HEK293 (cell line): Measurements from ENCODE around the gene MTG1.

Source experiments
- CTCF ChIA-PET: fragments of 350-600 bp; formaldehyde crosslinking; extraction: SDS; loops from one replicate; lab custom pipeline; 2021; ENCODE audit warnings: antibody characterized with exemption; lab: Yijun Ruan, JAX
- POLR2A ChIA-PET: fragments of 300-600 bp; formaldehyde crosslinking; extraction: SDS; loops from one replicate; lab custom pipeline; 2020; ENCODE audit warnings: antibody characterized with exemption, inconsistent platforms; lab: Yijun Ruan, JAX
- H3K27ac ChIP-seq: fragments of 200-500 bp; sonication (Bioruptor generic); 2 replicates; pipeline ENCODE4 v1.5.1; 2014; ENCODE audit warnings: low read depth, low read length, control low read depth, inconsistent platforms; ENCODE audit errors: extremely low read depth
- H3K36me3 ChIP-seq, 2 experiments: fragments of 200-500 bp in 1 of 2; sonication (Bioruptor generic) in 1 of 2; 1 replicate in 1 of 2; 2 replicates in 1 of 2; pipeline ENCODE4 v1.5.1; 2014 to 2017; ENCODE audit warnings: inconsistent platforms in 2 of 2, low read length in 2 of 2; ENCODE audit not compliant: control insufficient read depth in 2 of 2, insufficient read depth in 1 of 2
- H3K4me1 ChIP-seq: fragments of 200-500 bp; sonication (Bioruptor generic); 2 replicates; pipeline ENCODE4 v1.5.1; 2014; ENCODE audit warnings: mild to moderate bottlenecking, low read length, inconsistent platforms; ENCODE audit not compliant: control insufficient read depth, insufficient read depth
- H3K4me3 ChIP-seq: 2 replicates; pipeline ENCODE4 v1.5.1; 2011; ENCODE audit warnings: low read depth, mild to moderate bottlenecking, control low read depth, low read length, moderate library complexity
- H3K9me3 ChIP-seq: fragments of 200-500 bp; sonication (Bioruptor generic); 2 replicates; pipeline ENCODE4 v1.5.1; 2014; ENCODE audit warnings: low read depth, low read length, inconsistent platforms; ENCODE audit not compliant: control insufficient read depth, insufficient read depth
- BCL11B ChIP-seq: fragments of 450-650 bp; formaldehyde crosslinking; IDR thresholded peaks from 2 replicates; pipeline ENCODE4 v1.5.1; 2016; ENCODE audit warnings: low read depth, missing biosample characterization, missing genetic modification characterization
- FEZF1 ChIP-seq: fragments of 450-650 bp; formaldehyde crosslinking; IDR thresholded peaks from 2 replicates; pipeline ENCODE4 v1.5.1; 2016; ENCODE audit warnings: missing biosample characterization, missing genetic modification characterization
- KLF1 ChIP-seq: fragments of 450-650 bp; formaldehyde crosslinking; IDR thresholded peaks from 2 replicates; pipeline ENCODE4 v1.5.1; 2016; ENCODE audit warnings: missing biosample characterization, missing genetic modification characterization
- KLF16 ChIP-seq: fragments of 450-650 bp; formaldehyde crosslinking; IDR thresholded peaks from 2 replicates; pipeline ENCODE4 v1.5.1; 2017; ENCODE audit warnings: missing biosample characterization, missing genetic modification characterization
- KLF8 ChIP-seq: fragments of 450-650 bp; formaldehyde crosslinking; IDR thresholded peaks from 2 replicates; pipeline ENCODE4 v1.5.1; 2016; ENCODE audit warnings: missing biosample characterization, missing genetic modification characterization
- OSR2 ChIP-seq: fragments of 450-650 bp; formaldehyde crosslinking; IDR thresholded peaks from 2 replicates; pipeline ENCODE4 v1.5.1; 2016; ENCODE audit warnings: missing biosample characterization, missing genetic modification characterization
- SCRT1 ChIP-seq: fragments of 450-650 bp; formaldehyde crosslinking; IDR thresholded peaks from 2 replicates; pipeline ENCODE4 v1.5.1; 2016; ENCODE audit warnings: missing biosample characterization, missing genetic modification characterization, borderline replicate concordance
- ZBTB1 ChIP-seq: fragments of 450-650 bp; formaldehyde crosslinking; IDR thresholded peaks from 2 replicates; pipeline ENCODE4 v1.5.1; 2016; ENCODE audit warnings: missing biosample characterization, missing genetic modification characterization
- ZBTB48 ChIP-seq: fragments of 450-650 bp; formaldehyde crosslinking; IDR thresholded peaks from 2 replicates; pipeline ENCODE4 v1.5.1; 2016; ENCODE audit warnings: missing biosample characterization, missing genetic modification characterization
- ZEB2 ChIP-seq: fragments of 450-650 bp; formaldehyde crosslinking; IDR thresholded peaks from 2 replicates; pipeline ENCODE4 v1.5.1; 2016; ENCODE audit warnings: missing biosample characterization, missing genetic modification characterization
- ZFP3 ChIP-seq: fragments of 450-650 bp; formaldehyde crosslinking; IDR thresholded peaks from 2 replicates; pipeline ENCODE4 v1.5.1; 2016; ENCODE audit warnings: low read depth, missing biosample characterization, missing genetic modification characterization
- ZNF138 ChIP-seq: fragments of 450-650 bp; formaldehyde crosslinking; IDR thresholded peaks from 2 replicates; pipeline ENCODE4 v1.5.1; 2016; ENCODE audit warnings: missing biosample characterization, missing genetic modification characterization, borderline replicate concordance
- ZNF140 ChIP-seq: fragments of 450-650 bp; formaldehyde crosslinking; IDR thresholded peaks from 2 replicates; pipeline ENCODE4 v1.5.1; 2016; ENCODE audit warnings: missing biosample characterization, missing genetic modification characterization
- ZNF157 ChIP-seq: fragments of 450-650 bp; formaldehyde crosslinking; IDR thresholded peaks from 2 replicates; pipeline ENCODE4 v1.5.1; 2016; ENCODE audit warnings: missing biosample characterization, missing genetic modification characterization
- ZNF211 ChIP-seq: fragments of 450-650 bp; formaldehyde crosslinking; IDR thresholded peaks from 2 replicates; pipeline ENCODE4 v1.5.1; 2016; ENCODE audit warnings: low read depth, missing biosample characterization, missing genetic modification characterization
- ZNF341 ChIP-seq: fragments of 450-650 bp; formaldehyde crosslinking; IDR thresholded peaks from 2 replicates; pipeline ENCODE4; 2016; ENCODE audit warnings: low read depth, missing biosample characterization, missing genetic modification characterization
- ZNF530 ChIP-seq: fragments of 450-650 bp; formaldehyde crosslinking; IDR thresholded peaks from 2 replicates; pipeline ENCODE4 v1.5.1; 2016; ENCODE audit warnings: low read depth, missing biosample characterization, missing genetic modification characterization
- ZNF544 ChIP-seq: fragments of 450-650 bp; formaldehyde crosslinking; IDR thresholded peaks from 2 replicates; pipeline ENCODE4 v1.5.0; 2017; ENCODE audit warnings: missing biosample characterization, missing genetic modification characterization
- ZNF571 ChIP-seq: fragments of 450-650 bp; formaldehyde crosslinking; IDR thresholded peaks from 2 replicates; pipeline ENCODE4 v1.5.0; 2017; ENCODE audit warnings: missing biosample characterization, missing genetic modification characterization
- ZNF658 ChIP-seq: fragments of 450-650 bp; formaldehyde crosslinking; IDR thresholded peaks from 2 replicates; pipeline ENCODE4; 2016; ENCODE audit warnings: missing biosample characterization, missing genetic modification characterization
- ZNF707 ChIP-seq: fragments of 450-650 bp; formaldehyde crosslinking; IDR thresholded peaks from 2 replicates; pipeline ENCODE4 v1.5.1; 2016; ENCODE audit warnings: missing biosample characterization, missing genetic modification characterization
- TF ChIP-seq, protein P1 (sequence below): fragments of 450-650 bp; formaldehyde crosslinking; IDR thresholded peaks from 2 replicates; pipeline ENCODE4 v1.5.1; 2016; ENCODE audit warnings: missing biosample characterization, missing genetic modification characterization
- TF ChIP-seq, protein P2 (sequence below): fragments of 450-650 bp; formaldehyde crosslinking; IDR thresholded peaks from 2 replicates; pipeline ENCODE4 v1.5.1; 2016; ENCODE audit warnings: missing biosample characterization, missing genetic modification characterization

MTG1 gene

DNA sequence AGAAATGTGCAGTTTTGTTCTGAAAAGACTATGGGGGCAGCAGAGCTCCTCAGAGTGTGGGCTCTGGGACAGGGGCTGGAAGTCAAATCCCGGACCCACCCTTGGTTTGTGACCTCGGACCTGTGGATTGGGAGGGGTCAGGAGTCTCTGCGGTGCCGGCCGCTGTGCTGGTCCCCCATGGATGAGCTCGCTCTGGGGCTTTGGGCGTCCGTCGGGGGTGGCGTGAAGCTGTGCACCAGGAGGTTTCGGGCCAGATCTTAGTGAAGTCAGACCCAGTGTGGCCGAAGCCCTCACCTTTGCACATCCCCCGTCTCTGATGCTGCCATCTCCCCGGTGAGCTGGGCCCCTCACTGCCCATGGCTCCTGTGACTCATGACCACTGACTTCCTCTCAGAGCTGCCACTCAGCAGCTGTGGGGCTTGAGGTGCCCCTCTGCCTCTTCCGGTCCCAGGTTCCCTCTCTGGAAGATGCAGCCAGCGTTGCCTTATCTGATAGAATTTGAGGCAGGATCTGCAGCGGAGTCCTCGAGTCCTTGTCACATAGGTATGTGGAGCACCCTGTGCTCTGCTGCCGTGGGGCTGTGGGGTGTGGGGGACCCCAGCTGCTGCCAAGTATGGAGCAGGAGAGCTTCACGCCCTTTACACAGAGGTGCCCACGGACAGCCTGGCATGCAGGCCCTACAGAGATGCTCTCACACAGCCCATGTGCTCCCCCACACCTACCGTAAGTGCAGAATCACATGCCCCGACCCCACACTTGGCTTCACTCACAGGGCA lies 48.4 kb downstream of the MTG1 start:
- Histone ChIP-seq H3K27ac (no peak overlapping the region), H3K36me3 (peaks cover 0 to 7% of the 10 kb centered on the region in 2 experiments; a peak in 1 of 3 replicates), H3K4me3 (no peak overlapping the region), H3K9me3 (no peaks in the 10 kb centered on the region), H3K4me1 (no peaks in the 10 kb centered on the region)
- ChIA-PET CTCF (interaction anchor here (0.5 kb wide), 1 partner anchor 16 kb away, joined by 4 read pairs; no protein-coding TSS in a partner anchor), POLR2A (no interaction called here)
- TF ChIP-seq OSR2 (tag by site-specific recombination) (no peak), ZNF544 (tag by site-specific recombination) (no peak), ZNF157 (tag by site-specific recombination) (no peak), ZNF707 (tag by site-specific recombination) (no peak), KLF8 (tag by site-specific recombination) (no peak), ZNF530 (tag by site-specific recombination) (no peak), ZNF341 (no peak), FEZF1 (tag by site-specific recombination) (no peak), BCL11B (tag by site-specific recombination) (no peak), ZNF658 (no peak), ZBTB48 (tag by site-specific recombination) (no peak), KLF16 (tag by site-specific recombination) (no peak), ZNF211 (no peak), ZBTB1 (tag by site-specific recombination) (no peak), KLF1 (tag by site-specific recombination) (no peak), ZNF571 (no peak), ZFP3 (tag by site-specific recombination) (no peak), ZNF138 (tag by site-specific recombination) (no peak), ZNF140 (tag by site-specific recombination) (no peak)
- TF ChIP-seq, protein P1, sequence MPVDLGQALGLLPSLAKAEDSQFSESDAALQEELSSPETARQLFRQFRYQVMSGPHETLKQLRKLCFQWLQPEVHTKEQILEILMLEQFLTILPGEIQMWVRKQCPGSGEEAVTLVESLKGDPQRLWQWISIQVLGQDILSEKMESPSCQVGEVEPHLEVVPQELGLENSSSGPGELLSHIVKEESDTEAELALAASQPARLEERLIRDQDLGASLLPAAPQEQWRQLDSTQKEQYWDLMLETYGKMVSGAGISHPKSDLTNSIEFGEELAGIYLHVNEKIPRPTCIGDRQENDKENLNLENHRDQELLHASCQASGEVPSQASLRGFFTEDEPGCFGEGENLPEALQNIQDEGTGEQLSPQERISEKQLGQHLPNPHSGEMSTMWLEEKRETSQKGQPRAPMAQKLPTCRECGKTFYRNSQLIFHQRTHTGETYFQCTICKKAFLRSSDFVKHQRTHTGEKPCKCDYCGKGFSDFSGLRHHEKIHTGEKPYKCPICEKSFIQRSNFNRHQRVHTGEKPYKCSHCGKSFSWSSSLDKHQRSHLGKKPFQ (tag by site-specific recombination) = no peak

DNA sequence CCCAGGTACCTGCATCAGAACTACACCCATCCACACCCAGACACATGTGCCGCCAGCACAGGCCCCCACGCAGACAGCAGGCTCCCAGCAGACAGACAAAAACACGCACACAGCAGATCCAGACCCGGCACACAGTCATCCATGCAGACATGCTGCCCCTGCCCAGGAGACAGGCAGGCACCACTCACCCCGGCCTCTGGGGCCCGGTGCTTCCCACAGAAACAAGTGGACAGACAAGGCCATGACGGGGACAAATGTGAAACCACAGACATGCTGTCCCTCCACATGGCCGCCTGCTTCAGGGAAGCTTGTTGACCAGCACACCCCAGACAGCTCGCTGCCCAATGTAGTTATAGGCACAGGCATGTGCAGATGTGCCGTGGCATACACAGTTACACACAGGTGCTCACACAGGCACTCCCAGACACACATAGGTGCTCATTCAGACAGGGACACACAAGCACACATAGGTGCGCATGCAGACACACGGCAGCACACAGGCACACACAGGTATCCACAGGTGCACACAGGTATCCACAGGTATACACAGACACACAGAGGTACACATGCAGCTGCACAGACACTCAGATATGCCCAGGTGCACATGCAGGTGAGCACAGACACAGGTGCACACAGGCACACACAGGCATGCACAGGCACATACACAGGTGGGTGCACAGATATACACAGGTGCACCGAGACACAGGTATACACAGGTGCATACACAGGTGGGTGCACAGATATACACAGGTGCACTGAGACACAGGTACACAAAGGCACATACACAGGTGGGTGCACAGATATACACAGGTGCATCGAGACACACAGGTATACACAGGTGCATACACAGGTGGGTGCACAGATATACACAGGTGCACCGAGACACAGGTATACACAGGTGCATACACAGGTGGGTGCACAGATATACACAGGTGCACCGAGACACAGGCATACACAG lies 49.3 kb downstream of the MTG1 start:
- H3K4me3 ChIP-seq = no peak overlapping the region
- H3K4me1 ChIP-seq = no peaks in the 10 kb centered on the region
- ChIA-PET POLR2A (no interaction called here), CTCF (no interaction called here)
- H3K36me3 ChIP-seq = peaks cover 0 to 7% of the 10 kb centered on the region in 2 experiments; a peak in 1 of 3 replicates
- no peaks in the 10 kb centered on the region for H3K9me3 ChIP-seq
- TF ChIP-seq ZEB2 = peak; percentile 94; the same call in 1 of the 2 replicates
- TF ChIP-seq, protein P2, sequence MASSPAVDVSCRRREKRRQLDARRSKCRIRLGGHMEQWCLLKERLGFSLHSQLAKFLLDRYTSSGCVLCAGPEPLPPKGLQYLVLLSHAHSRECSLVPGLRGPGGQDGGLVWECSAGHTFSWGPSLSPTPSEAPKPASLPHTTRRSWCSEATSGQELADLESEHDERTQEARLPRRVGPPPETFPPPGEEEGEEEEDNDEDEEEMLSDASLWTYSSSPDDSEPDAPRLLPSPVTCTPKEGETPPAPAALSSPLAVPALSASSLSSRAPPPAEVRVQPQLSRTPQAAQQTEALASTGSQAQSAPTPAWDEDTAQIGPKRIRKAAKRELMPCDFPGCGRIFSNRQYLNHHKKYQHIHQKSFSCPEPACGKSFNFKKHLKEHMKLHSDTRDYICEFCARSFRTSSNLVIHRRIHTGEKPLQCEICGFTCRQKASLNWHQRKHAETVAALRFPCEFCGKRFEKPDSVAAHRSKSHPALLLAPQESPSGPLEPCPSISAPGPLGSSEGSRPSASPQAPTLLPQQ (tag by site-specific recombination) = no peak
- peak; percentile 81 for TF ChIP-seq SCRT1
- H3K27ac ChIP-seq = no peak overlapping the region
